NCI-H748 (cell line): ENCODE results near the gene ZCCHC24.

Experiments
- DNase-seq: peaks from one replicate; lab custom pipeline; 2025; ENCODE audit not compliant: unreplicated experiment; lab: John Stamatoyannopoulos, UW

The ZCCHC24 gene

DNA sequence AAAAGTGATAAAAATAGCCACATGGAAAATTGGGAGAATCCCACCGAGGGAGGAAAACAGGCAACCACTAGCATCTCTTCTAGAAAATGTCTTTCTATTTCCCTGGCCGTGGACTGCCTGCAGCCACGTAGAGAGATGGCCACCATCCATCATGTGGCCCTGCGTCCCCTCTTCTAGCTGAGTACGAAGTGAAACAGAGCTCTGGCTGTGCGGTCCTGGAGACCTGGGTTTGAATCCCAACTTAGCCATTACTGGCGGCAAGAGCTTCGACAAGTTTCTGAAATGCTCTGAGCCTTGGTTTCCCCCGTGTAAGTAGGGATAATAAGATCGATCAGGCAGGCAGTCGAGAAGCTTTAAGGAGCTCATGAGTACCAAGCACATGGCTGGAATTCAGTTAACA, 32.9 kb downstream of the ZCCHC24 start:
- no peak for DNase-seq

DNA sequence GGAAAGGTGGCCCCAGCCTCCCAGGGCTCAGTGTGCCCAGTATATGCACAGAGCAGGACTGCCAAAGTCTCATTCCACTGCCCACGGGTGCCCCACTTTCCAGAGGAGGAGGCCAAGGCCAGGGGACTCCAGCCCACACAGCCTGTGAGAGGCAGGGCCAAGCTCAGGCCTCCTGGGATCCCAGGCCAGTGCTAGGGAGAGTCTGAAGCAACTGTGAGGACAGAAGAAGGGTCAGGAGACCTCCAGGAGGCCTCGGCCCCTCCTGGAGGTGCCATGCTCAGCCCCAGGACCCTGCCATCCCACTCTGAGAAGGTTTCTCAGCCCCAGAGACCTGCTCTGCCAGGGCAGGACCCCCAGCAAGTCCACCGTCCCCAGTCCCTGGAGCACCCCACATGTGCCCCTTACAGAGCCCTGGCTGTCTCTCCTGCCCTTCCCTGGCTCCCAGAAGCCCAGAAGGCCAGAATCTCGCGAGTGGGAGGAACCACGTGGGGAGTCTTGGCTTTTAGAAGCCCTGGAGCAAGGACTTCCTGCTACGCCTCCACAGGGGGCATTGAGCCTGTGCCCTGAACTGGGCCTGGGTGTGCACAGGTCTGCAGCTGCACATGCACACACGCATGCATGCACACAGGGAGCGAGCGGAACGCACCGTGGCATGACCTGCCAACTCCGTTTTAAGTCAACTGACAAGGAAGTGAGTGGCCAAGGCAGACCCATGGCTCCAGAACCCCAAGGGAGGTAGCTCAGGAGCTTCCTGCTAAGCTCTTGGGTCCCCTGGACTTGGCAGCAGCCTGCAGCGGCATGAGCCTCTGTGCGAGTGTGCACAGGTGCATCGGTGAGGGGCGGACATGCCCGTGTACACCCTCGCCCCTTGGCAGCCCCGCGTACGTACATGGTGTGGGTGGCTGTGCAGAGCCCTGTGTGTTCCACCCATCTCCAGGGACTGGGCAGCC, 33.6 kb downstream of the ZCCHC24 start:
- DNase-seq, result no peak

DNA sequence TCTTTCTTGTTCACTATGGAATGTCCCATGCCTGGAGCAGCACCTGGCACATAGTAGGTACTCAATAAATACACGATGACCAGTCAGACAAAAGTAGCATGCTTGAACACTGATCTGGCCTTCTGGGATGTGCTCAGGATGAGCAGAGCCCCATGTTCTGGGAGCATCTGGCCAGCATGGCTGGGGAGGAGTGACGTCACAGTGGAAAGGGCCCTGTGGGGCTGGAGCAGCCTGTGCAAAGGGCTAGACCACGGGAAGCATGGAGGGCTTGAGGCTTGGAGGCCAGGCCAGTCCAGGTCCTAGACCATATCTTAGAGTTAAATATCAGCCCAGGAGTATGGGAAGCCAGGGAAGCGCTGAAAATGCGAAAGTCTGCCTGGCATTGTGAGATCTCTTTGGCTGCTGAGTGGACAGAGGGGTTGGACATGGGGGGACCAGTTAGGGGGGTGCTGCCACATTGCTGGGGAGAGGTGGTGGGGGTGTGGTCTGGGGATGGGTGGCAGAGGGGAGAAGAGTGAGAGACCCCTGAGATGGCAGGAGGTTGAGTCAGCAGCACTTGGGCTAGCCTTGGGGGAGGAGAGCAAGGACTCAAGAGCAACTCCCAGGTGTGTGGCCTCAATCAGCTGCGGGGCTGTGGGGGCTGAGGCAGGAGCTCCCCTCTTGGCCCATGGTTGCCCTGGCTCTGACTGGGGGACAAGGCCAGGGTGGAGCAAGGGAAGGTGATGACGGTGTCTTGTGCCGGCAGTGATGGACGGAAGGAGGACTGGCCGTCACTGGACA, 34.9 kb downstream of the ZCCHC24 start:
- DNase-seq, result no peak

DNA sequence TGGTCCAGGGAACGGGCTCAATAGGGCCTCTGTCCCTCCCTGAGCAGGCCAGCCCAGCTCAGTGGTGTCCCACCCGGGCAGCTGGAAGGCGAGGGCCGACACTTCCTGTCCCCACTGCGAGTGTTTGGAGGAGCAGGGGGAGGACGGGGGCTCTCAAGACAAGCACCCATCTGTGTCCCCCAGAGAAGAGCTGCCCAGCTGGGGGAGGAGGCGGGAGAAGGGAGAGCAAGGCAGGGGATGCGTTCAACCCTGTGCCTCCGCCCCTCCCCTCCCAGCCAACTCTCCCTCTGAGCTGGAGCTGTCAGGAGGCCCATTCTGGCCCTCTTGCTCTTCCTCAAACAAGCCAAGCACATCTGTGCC, 35.7 kb downstream of the ZCCHC24 start:
- no peak for DNase-seq

DNA sequence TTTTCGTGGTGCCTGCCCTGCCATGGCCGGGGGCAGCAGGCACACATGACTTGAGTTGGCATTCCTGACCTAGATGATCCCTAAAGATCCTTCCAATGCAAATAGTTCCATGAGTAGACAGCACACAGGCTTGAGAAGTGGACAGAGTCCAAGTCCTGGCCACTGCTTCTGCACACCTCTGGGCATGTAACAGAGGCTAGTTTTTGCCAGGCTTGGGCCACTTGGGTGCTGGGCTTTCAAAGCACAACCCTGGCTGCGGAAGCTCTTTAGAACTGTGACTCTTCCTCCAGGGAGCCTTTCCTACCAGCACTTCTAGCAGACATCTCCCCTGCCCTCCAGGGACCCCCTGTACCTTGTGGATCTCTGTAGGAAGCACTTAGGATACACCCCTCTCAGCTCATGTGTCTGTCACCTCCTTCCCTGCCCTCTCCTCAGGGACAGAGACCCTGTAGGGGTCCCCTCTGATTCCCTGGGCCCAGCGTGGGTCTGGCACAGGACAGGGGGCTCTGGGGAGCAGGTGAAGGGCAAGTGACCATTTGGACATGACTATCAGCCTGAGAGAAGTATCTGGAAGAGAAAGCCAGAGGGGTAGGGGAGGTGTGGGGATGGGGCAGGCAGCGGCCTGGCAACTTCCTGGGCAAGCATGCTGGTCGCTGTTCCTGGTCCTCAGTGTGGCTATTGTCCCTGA, 36.2 kb downstream of the ZCCHC24 start:
- no peak for DNase-seq

DNA sequence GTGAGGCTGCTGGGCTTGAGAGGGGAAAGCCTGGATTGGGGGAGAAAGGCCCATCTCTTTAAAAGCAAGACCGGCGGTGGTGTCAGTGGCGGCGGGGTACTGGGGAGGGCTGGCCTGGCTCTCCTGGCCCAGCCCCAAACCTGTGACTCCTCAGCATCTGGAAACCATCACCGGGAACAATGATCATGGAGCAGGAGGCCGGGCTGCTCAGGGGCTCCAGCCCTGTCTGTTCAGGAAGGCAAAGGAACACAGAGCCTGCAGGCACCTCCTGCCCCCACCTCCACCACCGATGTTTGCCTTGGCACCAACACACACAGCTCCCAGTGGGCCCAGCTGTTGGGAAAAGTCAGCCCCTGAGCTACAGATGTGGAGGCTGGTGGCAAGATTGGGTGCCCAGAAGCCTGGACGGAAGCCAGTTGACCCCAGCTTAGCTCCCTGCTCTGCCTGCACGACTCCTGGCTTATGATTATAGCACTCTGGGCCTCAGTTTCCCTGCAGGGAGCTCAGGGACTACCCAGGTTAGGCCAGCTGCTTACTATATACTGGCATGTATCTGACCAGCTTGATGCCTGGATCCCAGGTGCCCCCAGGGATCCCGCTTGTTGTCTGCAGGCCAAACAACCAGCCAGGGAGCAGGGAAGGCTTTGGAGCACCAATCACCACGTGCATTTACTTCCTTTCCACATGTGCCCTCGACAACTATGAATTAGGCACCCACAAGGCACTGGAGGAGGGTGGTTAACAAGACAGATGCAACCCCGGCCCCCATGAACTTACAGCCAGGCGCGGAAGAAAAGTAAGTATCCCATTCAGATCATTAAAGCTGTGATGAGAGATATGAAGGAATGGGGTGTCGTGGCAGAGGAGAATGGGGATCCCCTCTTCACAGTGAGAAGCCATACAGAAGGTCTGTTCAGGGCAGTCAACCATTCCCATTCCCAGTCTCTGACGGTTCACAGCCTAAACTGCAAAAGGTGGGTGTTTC, 37.3 kb downstream of the ZCCHC24 start:
- DNase-seq, result no peak

DNA sequence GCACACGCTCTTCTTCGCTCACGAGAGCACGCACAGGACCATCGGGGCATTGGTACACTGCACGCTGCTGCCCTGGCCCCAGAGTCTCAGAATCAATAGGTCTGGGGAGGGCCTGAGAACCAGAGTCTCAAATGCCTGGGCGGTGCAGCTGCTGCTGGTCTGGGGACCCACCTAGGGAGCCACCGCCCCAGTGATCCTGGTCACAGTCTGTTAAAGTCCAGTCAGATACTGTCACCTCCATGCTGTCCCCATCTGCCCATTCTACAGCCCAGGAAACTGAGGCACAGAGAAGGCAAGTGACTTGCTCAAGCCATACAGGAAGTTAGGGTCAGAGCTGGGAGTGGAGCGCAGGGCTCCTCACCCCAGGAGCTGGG, 38.0 kb downstream of the ZCCHC24 start:
- DNase-seq, result no peak

DNA sequence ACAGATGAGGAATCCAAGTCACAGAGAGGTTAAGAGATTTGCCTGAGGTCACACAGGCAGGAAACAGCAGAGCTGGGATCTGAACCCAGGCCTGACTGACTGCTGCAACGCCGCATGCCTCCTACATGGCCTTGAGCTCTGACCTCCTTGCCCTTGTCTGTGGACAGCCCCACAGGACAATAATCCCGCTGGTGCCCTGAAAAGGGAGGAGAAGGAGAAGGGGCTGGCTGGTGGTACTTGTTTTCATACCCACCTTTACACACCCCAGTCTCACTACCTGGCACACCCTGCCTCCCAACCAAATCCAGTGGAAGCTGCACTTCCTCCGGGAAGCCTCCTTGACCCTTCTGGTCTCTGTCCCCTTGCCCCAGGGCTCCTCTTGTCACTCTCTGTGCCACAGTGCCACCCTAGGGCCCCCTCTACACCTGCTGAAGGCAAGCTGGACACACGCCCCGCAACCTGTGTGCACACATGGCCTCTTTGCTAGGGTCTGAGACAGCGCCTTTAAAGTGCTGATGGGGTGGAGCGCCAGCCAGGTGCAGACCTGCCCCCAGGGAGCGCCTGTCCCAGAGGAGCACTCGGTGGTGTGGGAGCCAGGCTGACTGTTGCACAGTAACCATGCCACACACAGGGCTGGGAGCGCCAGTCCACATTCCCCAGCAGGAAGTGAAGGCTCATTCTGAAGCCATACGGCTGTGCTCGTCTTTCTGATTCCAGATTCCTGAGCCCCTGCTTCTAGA, 38.6 kb downstream of the ZCCHC24 start:
- peak; percentile 2 for DNase-seq

DNA sequence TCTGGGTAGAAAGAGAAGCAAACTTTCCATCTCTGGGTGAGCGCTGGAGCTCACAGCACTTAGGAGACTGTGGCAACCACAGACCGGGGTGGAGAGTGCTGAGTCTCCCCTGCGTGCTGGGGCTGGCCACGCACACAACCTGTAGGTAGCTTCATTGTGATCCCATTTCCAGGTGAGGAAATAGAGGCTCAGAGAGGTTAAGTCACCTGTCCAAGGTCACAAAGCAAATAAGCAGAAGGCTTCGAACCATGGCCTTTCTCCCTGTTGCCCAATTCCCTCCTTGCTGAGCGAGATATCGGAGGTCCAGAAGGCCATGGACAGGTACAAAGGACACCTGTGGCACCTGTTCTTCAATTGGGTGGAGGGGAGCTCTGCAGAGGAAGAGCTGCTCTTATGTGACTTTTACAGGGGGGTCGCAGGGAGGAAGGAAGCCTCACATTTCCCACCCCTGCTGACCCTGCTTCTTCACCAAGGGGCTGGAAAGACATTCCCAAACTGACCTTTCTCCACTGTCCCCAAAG, 39.4 kb downstream of the ZCCHC24 start:
- DNase-seq, result no peak

DNA sequence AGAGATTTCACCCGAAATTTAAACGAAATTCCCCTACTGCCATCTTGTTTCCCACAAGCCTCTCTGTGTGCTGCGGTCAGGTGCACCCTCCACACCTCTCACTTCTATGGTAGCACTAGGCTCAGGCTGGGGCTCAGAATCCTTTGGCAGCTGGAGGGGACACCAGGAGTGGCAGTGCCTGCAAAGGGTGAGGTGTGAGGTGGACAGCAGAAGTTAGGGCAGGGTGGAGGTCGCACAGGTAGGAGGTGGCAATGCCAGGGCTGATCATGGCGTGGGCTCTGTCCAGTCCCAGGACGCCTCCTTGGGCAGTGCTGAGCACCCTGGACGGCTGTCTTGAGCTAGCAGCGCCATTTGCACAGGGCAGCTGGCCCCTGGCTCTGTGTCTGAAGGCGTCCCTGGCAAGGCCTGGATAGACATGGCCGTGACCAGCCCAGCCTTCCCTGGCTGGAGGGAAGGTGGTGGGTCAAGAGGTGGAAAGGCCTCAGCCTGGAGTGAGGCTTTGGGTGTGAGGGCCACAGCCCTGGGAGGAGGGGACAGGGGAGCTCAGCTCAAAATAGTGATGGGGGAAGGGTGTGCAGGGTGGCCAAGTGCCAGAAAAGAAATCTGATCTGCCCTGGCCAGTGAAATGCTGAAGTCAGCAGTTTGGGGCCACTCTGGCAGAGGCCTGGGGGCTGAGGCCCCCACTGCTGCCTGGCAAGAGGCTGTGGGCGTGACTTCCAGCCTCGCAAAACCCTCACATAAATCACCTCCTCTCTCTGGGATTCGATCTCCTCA, 40.0 kb downstream of the ZCCHC24 start:
- DNase-seq, result peak; percentile 6

DNA sequence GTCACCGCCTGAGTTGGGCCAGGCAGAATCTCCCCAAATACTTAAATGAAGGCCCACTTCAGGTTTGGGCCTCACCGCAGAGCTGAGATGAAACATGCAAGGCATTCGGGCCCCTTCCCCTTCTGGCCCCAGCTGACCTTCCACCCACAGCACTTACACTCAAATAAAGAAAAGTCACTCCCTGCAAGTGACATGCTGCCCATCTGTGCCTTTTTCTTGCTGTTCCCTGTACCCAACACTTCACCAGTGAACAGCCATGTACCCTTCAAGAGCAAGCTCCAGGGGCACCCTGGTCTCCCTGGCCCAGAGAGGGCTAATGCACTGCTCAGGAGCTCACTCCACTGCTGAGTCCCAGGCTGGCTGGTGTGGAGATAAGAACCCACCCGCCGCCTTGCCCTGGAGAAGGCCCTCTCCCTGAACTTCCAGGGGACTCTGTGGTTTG, 40.7 kb downstream of the ZCCHC24 start:
- no peak for DNase-seq

DNA sequence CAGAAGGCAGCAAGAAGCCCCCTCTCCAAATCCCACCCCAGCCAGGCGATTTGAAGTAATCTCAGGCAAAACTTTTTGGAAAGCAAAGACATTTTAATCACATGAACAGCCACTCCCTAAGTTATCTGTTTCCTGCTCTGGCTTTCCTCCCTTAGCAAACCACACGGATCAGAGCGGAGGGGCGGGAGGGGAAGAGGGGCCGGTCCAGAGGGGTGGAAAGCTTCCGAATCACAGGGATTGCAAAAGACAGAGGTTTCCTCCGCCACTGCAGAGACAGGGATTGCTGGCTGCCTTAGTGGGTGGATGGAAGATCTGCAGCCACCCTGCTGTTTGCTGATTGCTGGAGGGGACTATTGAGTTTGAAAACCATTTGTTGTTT, 41.2 kb downstream of the ZCCHC24 start:
- no peak for DNase-seq

DNA sequence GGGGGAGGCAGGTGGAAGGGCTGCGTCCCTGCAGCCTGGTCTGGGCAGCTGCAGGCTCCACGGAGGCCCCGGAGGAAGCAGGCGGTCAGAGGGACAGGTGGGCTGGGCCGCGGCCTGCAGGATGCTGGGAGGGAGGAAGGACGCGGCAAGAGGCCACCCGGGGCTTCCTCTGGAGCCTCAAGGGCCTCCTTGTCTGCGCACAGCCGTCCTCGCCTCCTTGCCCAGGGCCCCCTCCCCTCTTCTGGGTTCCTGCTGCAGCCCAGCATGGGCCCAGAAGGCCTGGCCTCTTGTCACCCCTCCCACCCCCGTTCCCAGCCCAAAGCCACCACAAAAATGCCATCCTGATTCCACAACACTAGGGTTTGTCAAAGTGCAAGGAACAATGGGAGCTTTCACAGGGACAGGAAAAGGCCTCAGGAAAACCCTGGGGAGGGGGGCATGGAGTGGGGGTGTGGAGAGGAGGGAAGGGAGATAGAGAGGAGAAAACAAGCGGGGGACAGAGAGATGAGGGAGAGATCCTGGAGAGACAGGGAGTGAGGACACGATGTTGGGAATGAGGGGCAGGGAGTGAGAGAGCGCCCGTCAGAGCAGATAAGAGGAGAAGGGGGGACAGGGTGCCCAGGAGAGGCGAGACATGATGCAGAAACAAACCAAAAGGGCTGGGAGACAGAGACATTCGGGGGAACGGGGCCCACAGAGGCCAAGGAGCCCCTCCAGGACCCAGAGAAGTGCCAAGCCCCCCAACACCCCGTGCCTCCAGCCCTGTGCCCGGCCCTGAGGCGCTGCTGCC, 41.8 kb downstream of the ZCCHC24 start:
- no peak for DNase-seq

DNA sequence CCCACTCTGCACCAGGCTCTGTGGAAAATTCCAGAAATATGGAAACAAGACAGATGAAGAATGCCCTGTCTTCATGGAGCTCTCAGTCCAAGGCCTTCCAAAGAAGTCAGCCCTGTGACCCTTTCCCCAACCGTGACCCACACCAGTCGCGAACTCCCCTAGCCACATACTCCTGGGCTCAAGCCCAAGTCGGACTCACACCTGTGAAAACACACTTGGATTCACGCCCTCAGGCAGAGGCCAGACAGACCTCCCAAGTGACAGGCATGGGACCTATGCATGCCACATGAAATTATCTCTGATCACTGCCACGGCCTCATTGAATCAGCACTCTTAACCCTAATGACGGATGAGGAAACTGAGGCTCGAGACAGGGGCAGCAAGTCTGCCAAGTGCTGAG, 42.5 kb downstream of the ZCCHC24 start:
- DNase-seq, result no peak

DNA sequence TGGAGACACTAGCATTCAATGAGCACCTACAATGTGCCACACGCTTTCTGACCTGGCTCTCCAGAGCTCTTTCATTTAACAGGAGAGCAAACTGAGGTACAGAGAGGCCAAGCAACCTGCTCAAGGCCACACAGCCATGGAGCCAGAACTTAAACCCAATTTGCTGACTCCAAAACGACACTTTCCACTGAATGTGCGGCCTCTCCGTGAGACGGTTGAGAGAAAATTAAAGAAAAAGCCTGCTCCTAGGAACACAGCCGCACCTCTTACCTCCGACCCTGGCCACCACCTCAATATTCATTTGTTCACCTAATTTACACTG, 42.8 kb downstream of the ZCCHC24 start:
- DNase-seq, result no peak

DNA sequence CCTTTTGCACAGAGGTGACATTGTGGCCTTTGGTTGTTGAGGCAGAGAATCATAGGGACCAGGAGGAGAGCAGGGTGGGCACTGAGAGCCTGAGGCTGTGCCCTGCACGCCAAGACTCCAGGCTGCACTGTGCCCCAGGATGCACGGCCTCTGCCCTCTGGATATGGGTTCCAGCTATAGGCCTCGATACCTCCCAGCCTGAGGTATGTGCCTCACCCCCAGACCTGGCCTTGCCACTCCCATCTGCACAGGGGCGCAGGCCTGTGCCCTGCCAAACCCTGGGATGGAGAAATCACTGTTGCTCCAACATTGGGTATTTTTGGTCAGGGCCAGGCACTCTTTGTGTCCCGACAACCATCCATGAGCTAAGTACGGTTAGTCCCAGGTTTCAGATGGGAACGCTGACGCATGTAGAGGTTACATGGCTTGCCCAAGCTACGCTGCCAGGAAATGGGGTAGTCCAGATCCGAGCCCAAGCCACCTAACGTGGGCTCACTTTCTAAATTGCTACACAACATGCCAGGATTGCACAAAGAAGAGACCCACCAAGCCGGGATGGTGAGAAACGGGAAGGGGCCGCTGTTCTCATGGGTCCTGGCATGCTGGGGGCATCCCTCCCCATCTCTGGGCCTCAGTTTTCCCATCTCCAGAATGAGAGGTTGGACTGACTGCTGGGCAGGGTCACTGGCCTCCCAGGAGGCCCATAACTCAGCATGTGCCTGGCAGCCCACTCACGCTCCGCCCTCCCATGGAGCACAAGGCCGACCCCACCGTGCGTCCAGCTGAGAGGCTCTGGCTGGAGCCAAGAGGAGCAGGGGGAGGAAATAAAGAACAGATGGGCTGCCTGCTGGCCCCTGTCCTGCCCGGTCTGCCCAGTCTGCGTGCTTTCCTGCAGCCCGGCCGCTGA, 44.2 kb downstream of the ZCCHC24 start:
- no peak for DNase-seq
